Ishikawa (cell line): ENCODE results near the gene NACAD.

ENCODE experiments used
- EP300 ChIP-seq: IDR thresholded peaks from 2 replicates; pipeline ENCODE4 v1.6.1; 2012; ENCODE audit warnings: borderline replicate concordance
- RAD21 ChIP-seq: IDR thresholded peaks from 2 replicates; pipeline ENCODE4 v1.6.1; 2012; ENCODE audit warnings: low read depth
- TAF1 ChIP-seq: IDR thresholded peaks from 2 replicates; pipeline ENCODE4 v1.6.1; 2012; ENCODE audit warnings: low read depth, mild to moderate bottlenecking
- YY1 ChIP-seq: IDR thresholded peaks from 2 replicates; pipeline ENCODE4 v1.6.1; 2012; ENCODE audit warnings: low read depth
- TF ChIP-seq, protein P1 (sequence below): IDR thresholded peaks from 2 replicates; pipeline ENCODE4 v1.6.1; 2012; ENCODE audit warnings: low read depth, mild to moderate bottlenecking

DNA sequence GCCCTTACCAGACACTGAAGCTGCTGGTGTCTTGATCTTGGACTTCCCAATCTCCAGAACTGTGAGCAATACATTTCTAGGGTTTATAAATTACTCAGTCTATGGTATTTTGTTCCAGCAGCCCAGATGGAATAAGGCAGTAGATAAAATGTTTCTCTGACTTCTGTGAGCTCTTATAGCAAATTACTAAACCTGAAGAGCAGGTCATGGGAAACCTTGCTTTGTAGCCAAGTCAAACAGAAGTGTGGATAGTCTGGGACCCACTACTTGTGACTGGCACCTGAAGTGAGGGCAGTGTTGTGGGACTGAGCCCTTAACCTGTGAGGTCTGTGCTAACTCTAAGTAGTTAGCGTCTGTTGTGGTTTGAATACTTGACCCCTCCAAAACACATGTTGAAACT, 27.3 kb upstream of the NACAD start:
- TF ChIP-seq TAF1 (no peak), RAD21 (no peak), YY1 (no peak), EP300 (no peak)
- TF ChIP-seq, protein P1, sequence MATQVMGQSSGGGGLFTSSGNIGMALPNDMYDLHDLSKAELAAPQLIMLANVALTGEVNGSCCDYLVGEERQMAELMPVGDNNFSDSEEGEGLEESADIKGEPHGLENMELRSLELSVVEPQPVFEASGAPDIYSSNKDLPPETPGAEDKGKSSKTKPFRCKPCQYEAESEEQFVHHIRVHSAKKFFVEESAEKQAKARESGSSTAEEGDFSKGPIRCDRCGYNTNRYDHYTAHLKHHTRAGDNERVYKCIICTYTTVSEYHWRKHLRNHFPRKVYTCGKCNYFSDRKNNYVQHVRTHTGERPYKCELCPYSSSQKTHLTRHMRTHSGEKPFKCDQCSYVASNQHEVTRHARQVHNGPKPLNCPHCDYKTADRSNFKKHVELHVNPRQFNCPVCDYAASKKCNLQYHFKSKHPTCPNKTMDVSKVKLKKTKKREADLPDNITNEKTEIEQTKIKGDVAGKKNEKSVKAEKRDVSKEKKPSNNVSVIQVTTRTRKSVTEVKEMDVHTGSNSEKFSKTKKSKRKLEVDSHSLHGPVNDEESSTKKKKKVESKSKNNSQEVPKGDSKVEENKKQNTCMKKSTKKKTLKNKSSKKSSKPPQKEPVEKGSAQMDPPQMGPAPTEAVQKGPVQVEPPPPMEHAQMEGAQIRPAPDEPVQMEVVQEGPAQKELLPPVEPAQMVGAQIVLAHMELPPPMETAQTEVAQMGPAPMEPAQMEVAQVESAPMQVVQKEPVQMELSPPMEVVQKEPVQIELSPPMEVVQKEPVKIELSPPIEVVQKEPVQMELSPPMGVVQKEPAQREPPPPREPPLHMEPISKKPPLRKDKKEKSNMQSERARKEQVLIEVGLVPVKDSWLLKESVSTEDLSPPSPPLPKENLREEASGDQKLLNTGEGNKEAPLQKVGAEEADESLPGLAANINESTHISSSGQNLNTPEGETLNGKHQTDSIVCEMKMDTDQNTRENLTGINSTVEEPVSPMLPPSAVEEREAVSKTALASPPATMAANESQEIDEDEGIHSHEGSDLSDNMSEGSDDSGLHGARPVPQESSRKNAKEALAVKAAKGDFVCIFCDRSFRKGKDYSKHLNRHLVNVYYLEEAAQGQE, result no peak
